H1 (cell line): ENCODE measurements around the gene CCDC89. TPM values are rescaled to one million over a fixed set of nuclear protein-coding genes. Genes with fewer than 3 reads are reported as not detected.

Experiments used
- CTCF ChIA-PET: fragments of 300-600 bp; sonication (Branson Sonifier 250); formaldehyde crosslinking; loops from one replicate; lab custom pipeline; 2021; ENCODE audit not compliant: partially characterized antibody; lab: Charles Lee
- POLR2A ChIA-PET: fragments of 300-600 bp; sonication (Branson Sonifier 250); formaldehyde crosslinking; loops from one replicate; lab custom pipeline; 2021; ENCODE audit warnings: inconsistent platforms; ENCODE audit not compliant: partially characterized antibody; lab: Charles Lee
- DNase-seq, 2 experiments: peaks; one replicate each; pipeline versions ENCODE4 v3.0.0 to v3.0.0-alpha.2; 2010 to 2022; ENCODE audit warnings: low spot score in 2 of 2, low read depth in 1 of 2, mixed read lengths in 1 of 2
- FAIRE-seq: peaks from 2 replicates; lab custom pipeline; 2011; peaks lifted over from hg19 to GRCh38; lab: Jason Lieb, UNC
- H2AFZ ChIP-seq: 2 replicates; pipeline ENCODE4 v1.8.1; 2012; ENCODE audit warnings: low read length, inconsistent platforms
- H2AK5ac ChIP-seq: 2 replicates; pipeline ENCODE4 v1.6.1; 2013; ENCODE audit warnings: low read depth, low read length
- H2BK120ac ChIP-seq: replicated peaks from 2 replicates; pipeline ENCODE3; 2013; ENCODE audit warnings: low read depth, low read length, inconsistent platforms
- H2BK12ac ChIP-seq: 2 replicates; pipeline ENCODE4 v1.6.1; 2013; ENCODE audit warnings: low read depth, low read length
- H2BK15ac ChIP-seq: 2 replicates; pipeline ENCODE4 v1.6.1; 2013; ENCODE audit warnings: low read length
- H2BK20ac ChIP-seq: 2 replicates; pipeline ENCODE4 v1.6.1; 2013; ENCODE audit warnings: low read length
- H2BK5ac ChIP-seq: 2 replicates; pipeline ENCODE4 v1.6.1; 2013; ENCODE audit warnings: low read depth, low read length
- H3K14ac ChIP-seq: 2 replicates; pipeline ENCODE4 v1.6.1; 2013; ENCODE audit warnings: inconsistent platforms; ENCODE audit not compliant: insufficient read length
- H3K18ac ChIP-seq: 2 replicates; pipeline ENCODE4 v1.6.1; 2013; ENCODE audit warnings: low read length; ENCODE audit errors: extremely low read depth
- H3K23ac ChIP-seq: 2 replicates; pipeline ENCODE4 v1.6.1; 2013; ENCODE audit warnings: inconsistent platforms; ENCODE audit not compliant: insufficient read length
- H3K23me2 ChIP-seq: 2 replicates; pipeline ENCODE4 v1.6.1; 2013; ENCODE audit warnings: low read depth, low read length
- H3K27ac ChIP-seq: 2 replicates; pipeline ENCODE4 v1.6.1; 2011; ENCODE audit warnings: low read depth, low read length, inconsistent platforms
- H3K27me3 ChIP-seq, 4 experiments: replicated peaks in 1 of 4; 1 replicate in 1 of 4; 2 replicates in 3 of 4; pipeline versions ENCODE4 v1.6.1 to v1.8.1; 2011 to 2013; ENCODE audit warnings: low read length in 3 of 4, mild to moderate bottlenecking in 3 of 4, inconsistent platforms in 2 of 4, mixed read lengths in 2 of 4, moderate library complexity in 1 of 4; ENCODE audit not compliant: control insufficient read depth in 3 of 4, insufficient read depth in 3 of 4; ENCODE audit errors: extremely low read depth in 1 of 4
- H3K36me3 ChIP-seq, 4 experiments: 2 replicates each; pipeline versions ENCODE4 v1.6.1 to v1.8.1; 2011 to 2013; ENCODE audit warnings: mild to moderate bottlenecking in 4 of 4, low read length in 3 of 4, moderate library complexity in 2 of 4, control low read depth in 1 of 4, inconsistent platforms in 1 of 4; ENCODE audit not compliant: insufficient read depth in 4 of 4, control insufficient read depth in 2 of 4
- H3K4ac ChIP-seq: replicated peaks from 2 replicates; pipeline ENCODE3; 2013; ENCODE audit warnings: low read length, low read depth, mixed read lengths, inconsistent platforms; ENCODE audit not compliant: insufficient read length
- H3K4me1 ChIP-seq, 4 experiments: replicated peaks in 1 of 4; 1 replicate in 1 of 4; 2 replicates in 3 of 4; pipeline versions ENCODE4 v1.6.1 to v1.8.1; 2011 to 2013; ENCODE audit warnings: low read length in 3 of 4, inconsistent platforms in 2 of 4, mixed read lengths in 1 of 4; ENCODE audit not compliant: insufficient read depth in 4 of 4, control insufficient read depth in 3 of 4
- H3K4me2 ChIP-seq, 2 experiments: 2 replicates each; pipeline versions ENCODE4 v1.6.1 to v1.8.1; 2011 to 2013; ENCODE audit warnings: low read depth in 2 of 2, low read length in 2 of 2, control low read depth in 1 of 2, inconsistent platforms in 1 of 2, mild to moderate bottlenecking in 1 of 2; ENCODE audit not compliant: insufficient read depth in 1 of 2
- H3K4me3 ChIP-seq, 4 experiments: fragments of 200-600, 300-600 bp in 1 of 4; sonication (generic), shearing (Covaris generic), sonication (Bioruptor Twin) in 1 of 4; 2 replicates each; pipeline versions ENCODE4 v1.5.1 to v1.8.1; 2011 to 2016; ENCODE audit warnings: low read length in 4 of 4, low read depth in 3 of 4, control low read depth in 2 of 4, inconsistent platforms in 2 of 4, mild to moderate bottlenecking in 2 of 4, mixed read lengths in 1 of 4, moderate library complexity in 1 of 4; ENCODE audit not compliant: insufficient read depth in 2 of 4; ENCODE audit errors: extremely low read depth in 1 of 4
- H3K56ac ChIP-seq: replicated peaks from 2 replicates; pipeline ENCODE3; 2013; ENCODE audit warnings: low read depth, mild to moderate bottlenecking, mixed read lengths, low read length, inconsistent platforms; ENCODE audit not compliant: insufficient read length
- H3K79me1 ChIP-seq: 2 replicates; pipeline ENCODE4 v1.6.1; 2013; ENCODE audit warnings: low read depth, low read length, control low read depth
- H3K79me2 ChIP-seq, 2 experiments: 2 replicates each; pipeline versions ENCODE4 v1.6.1 to v1.8.1; 2012 to 2013; ENCODE audit warnings: low read length in 2 of 2, mild to moderate bottlenecking in 2 of 2, inconsistent platforms in 1 of 2; ENCODE audit not compliant: insufficient read depth in 2 of 2, control insufficient read depth in 1 of 2
- H3K9ac ChIP-seq, 4 experiments: replicated peaks in 1 of 4; 1 replicate in 1 of 4; 2 replicates in 3 of 4; pipeline versions ENCODE4 v1.6.1 to v1.8.1; 2011 to 2013; ENCODE audit warnings: low read depth in 3 of 4, low read length in 3 of 4, control low read depth in 2 of 4, mild to moderate bottlenecking in 2 of 4, moderate library complexity in 2 of 4, inconsistent platforms in 1 of 4; ENCODE audit errors: extremely low read depth in 1 of 4
- H3K9me3 ChIP-seq, 2 experiments: 2 replicates each; pipeline versions ENCODE4 v1.6.1 to v1.8.1; 2012 to 2013; ENCODE audit warnings: mild to moderate bottlenecking in 2 of 2, moderate library complexity in 2 of 2, control low read depth in 1 of 2, inconsistent platforms in 1 of 2, low read depth in 1 of 2, low read length in 1 of 2, mixed read lengths in 1 of 2; ENCODE audit not compliant: insufficient read depth in 2 of 2
- H4K20me1 ChIP-seq, 2 experiments: replicated peaks in 1 of 2; 2 replicates each; pipeline versions ENCODE3 to v1.8.1; 2011 to 2013; ENCODE audit warnings: inconsistent platforms in 2 of 2, low read length in 2 of 2, mild to moderate bottlenecking in 1 of 2; ENCODE audit not compliant: insufficient read depth in 2 of 2, control insufficient read depth in 1 of 2
- H4K5ac ChIP-seq: 2 replicates; pipeline ENCODE4 v1.6.1; 2013; ENCODE audit warnings: low read length, low read depth, mixed read lengths, inconsistent platforms; ENCODE audit not compliant: insufficient read length
- H4K8ac ChIP-seq: 2 replicates; pipeline ENCODE4 v1.8.0; 2013; ENCODE audit warnings: mild to moderate bottlenecking, moderate library complexity, low read length, inconsistent platforms; ENCODE audit not compliant: insufficient read depth; ENCODE audit errors: extremely low read depth
- H4K91ac ChIP-seq: replicated peaks from 2 replicates; pipeline ENCODE3; 2013; ENCODE audit warnings: low read length, mixed read lengths, inconsistent platforms; ENCODE audit not compliant: insufficient read length
- ATF3 ChIP-seq: IDR thresholded peaks from 2 replicates; pipeline ENCODE4 v1.6.1; 2011; ENCODE audit warnings: low read depth, mild to moderate bottlenecking, low read length; ENCODE audit not compliant: insufficient read depth
- BCL11A ChIP-seq, 2 experiments: IDR thresholded peaks; one replicate each; pipeline ENCODE4 v1.6.1; 2011; ENCODE audit warnings: low read depth in 2 of 2, low read length in 2 of 2, mild to moderate bottlenecking in 2 of 2
- BRCA1 ChIP-seq: IDR thresholded peaks from 2 replicates; pipeline ENCODE4 v1.6.1; 2012; ENCODE audit warnings: low read depth, low read length, improper control_type of control experiment
- FOSL1 ChIP-seq: IDR thresholded peaks from 2 replicates; pipeline ENCODE4 v1.6.1; 2011; ENCODE audit warnings: mild to moderate bottlenecking, low read depth, low read length, moderate library complexity; ENCODE audit not compliant: insufficient read depth
- GABPA ChIP-seq: IDR thresholded peaks from 2 replicates; pipeline ENCODE4 v1.6.1; 2011; ENCODE audit warnings: mild to moderate bottlenecking, low read length, moderate library complexity, borderline replicate concordance; ENCODE audit not compliant: insufficient read depth
- JUN ChIP-seq: IDR thresholded peaks from 2 replicates; pipeline ENCODE4 v1.6.1; 2011; ENCODE audit warnings: low read depth, mild to moderate bottlenecking, improper control_type of control experiment, low read length
- KDM1A ChIP-seq: fragments of 200-600, 300-600 bp; sonication (generic); IDR thresholded peaks from 2 replicates; pipeline ENCODE4 v1.7.1; 2016; ENCODE audit warnings: mild to moderate bottlenecking, low read length, borderline replicate concordance
- POLR2A ChIP-seq, 2 experiments: IDR thresholded peaks; 1 replicate in 1 of 2; 2 replicates in 1 of 2; pipeline ENCODE4 v1.6.1; 2011; ENCODE audit warnings: low read depth in 2 of 2, low read length in 2 of 2, mild to moderate bottlenecking in 2 of 2; ENCODE audit errors: control extremely low read depth in 1 of 2
- POLR2AphosphoS5 ChIP-seq: IDR thresholded peaks from 2 replicates; pipeline ENCODE4 v1.6.1; 2011; ENCODE audit warnings: low read depth, low read length
- RBBP5 ChIP-seq: IDR thresholded peaks from 2 replicates; pipeline ENCODE4 v1.7.1; 2012; ENCODE audit warnings: low read depth, mild to moderate bottlenecking, inconsistent platforms, low read length, moderate library complexity, borderline replicate concordance
- RNF2 ChIP-seq: fragments of 200-900, 300-1000 bp; sonication (generic); IDR thresholded peaks from 2 replicates; pipeline ENCODE4 v1.7.1; 2016; ENCODE audit warnings: borderline replicate concordance, low read depth, mild to moderate bottlenecking, antibody characterized with exemption, low read length; ENCODE audit not compliant: poor library complexity, severe bottlenecking; ENCODE audit errors: missing control alignments
- SIRT6 ChIP-seq: IDR thresholded peaks from one replicate; pipeline ENCODE4 v1.7.1; 2012; ENCODE audit warnings: low read length, inconsistent platforms
- WGBS, 2 experiments: shearing (Covaris generic) in 1 of 2; methylation state at CpG; one replicate each; pipeline versions ENCODE4 v1.1.6 to v1.1.7; 2013 to 2015; ENCODE audit warnings: low lambda C conversion rate in 2 of 2, mixed read lengths in 2 of 2, inconsistent platforms in 1 of 2, low coverage in 1 of 2, missing lambda C conversion rate in 1 of 2; ENCODE audit not compliant: insufficient replicate concordance in 2 of 2, insufficient coverage in 1 of 2, insufficient read length in 1 of 2; ENCODE audit errors: extremely low coverage in 1 of 2, missing lambda C conversion rate in 1 of 2; 5-methylcytosine and 5-hydroxymethylcytosine counted together
- polyA plus RNA-seq, 7 experiments: library from polyadenylated mRNA; depleted of rRNA in 3 of 7; stranded (reverse) in 5 of 7; unstranded in 2 of 7; fragments of >200 nt in 5 of 7; fragments of 200-250 nt in 2 of 7; gene quantifications; 1 replicate in 5 of 7; 2 replicates in 1 of 7; 4 replicates in 1 of 7; pipeline versions ENCODE4 v1.2.1 to v1.2.3, GENCODE V29; 2011 to 2013; ENCODE audit warnings: missing spikeins in 2 of 7, mixed read lengths in 2 of 7
- total RNA-seq: library from RNA; stranded (reverse); fragmentation: NEBNext Ultra II Directional; extraction: Animal tissue kit (Norgen Biotek cat#: 25700); gene quantifications from 2 replicates; pipeline ENCODE4 v1.2.1, GENCODE V29; 2021

CCDC89 gene
- total and polyA plus RNA-seq, 2 of the 8 experiments (the other 6 are each of a cell fraction or from before 2014, with no cell fraction given) = not detected

- Histone ChIP-seq H3K9me3 (no peaks in the 10 kb centered on the region), H4K5ac (no peak overlapping the region), H3K79me1 (no peaks in the 10 kb centered on the region), H2AFZ (no peak overlapping the region), H3K56ac (no peak overlapping the region), H3K14ac (no peak overlapping the region), H4K8ac (no peak overlapping the region), H3K27me3 (no peaks in the 10 kb centered on the region), H2BK15ac (no peak overlapping the region), H3K9ac (no peak overlapping the region), H2AK5ac (no peak overlapping the region), H3K4me2 (no peak overlapping the region), H3K27ac (no peak overlapping the region), H2BK120ac (no peak overlapping the region), H2BK20ac (no peak overlapping the region), H3K4me3 (no peak overlapping the region), H3K23ac (no peak overlapping the region), H2BK5ac (no peak overlapping the region), H3K36me3 (no peaks in the 10 kb centered on the region), H3K18ac (no peak overlapping the region), H4K20me1 (no peaks in the 10 kb centered on the region), H3K4me1 (peaks cover 0 to 6% (median 1%) of the 10 kb centered on the region in 4 experiments; a peak in 4 of 7 replicates), H4K91ac (no peak overlapping the region), H3K4ac (no peak overlapping the region), H2BK12ac (no peak overlapping the region), H3K79me2 (no peaks in the 10 kb centered on the region), H3K23me2 (no peaks in the 10 kb centered on the region)
- DNase-seq (no peak), FAIRE-seq (no peak)
- ChIA-PET CTCF (interaction anchor here (0.5 to 1.8 kb wide), 8 partner anchors 12 to 1676 kb away, joined by 3 to 5 read pairs (median 3); no protein-coding TSS in a partner anchor), POLR2A (interaction anchor here (1.1 kb wide), 1 partner anchor 44 kb away, joined by 3 read pairs; no protein-coding TSS in a partner anchor)
- 85% methylated on average over 6 of the region's 6 CpGs; no CpG with 5 or more reads in 1 of the 2 experiments for WGBS, 2 experiments
- TF ChIP-seq RNF2 = no peak
- no peak for TF ChIP-seq POLR2A (IDR thresholded peaks at IDR 0.05; ENCODE audit: control extremely low read depth in 1 of 2, low read depth in 2 of 2, low read length in 2 of 2)
- TF ChIP-seq FOSL1 = no peak
- no peak for TF ChIP-seq SIRT6
- TF ChIP-seq POLR2AphosphoS5 = no peak
- no peak for TF ChIP-seq GABPA
- no peak for TF ChIP-seq BCL11A (IDR thresholded peaks at IDR 0.05; ENCODE audit: low read depth in 2 of 2, low read length in 2 of 2)
- no peak for TF ChIP-seq RBBP5
- no peak for TF ChIP-seq BRCA1
- no peak for TF ChIP-seq KDM1A
- no peak for TF ChIP-seq JUN
- no peak for TF ChIP-seq ATF3
These were observed 38.9 kb upstream of the CCDC89 start for GRCh38 chr11:85724748-85725465.
